Fibroblast of skin of abdomen (primary cell): Measurements from ENCODE around the gene ASB4. TPM values are rescaled to one million over a fixed set of nuclear protein-coding genes. Genes with fewer than 3 reads are reported as not detected.
"Not testable (repeated sequence)": the region's sequence is repeated elsewhere in the genome, so short reads cannot be mapped to it uniquely, and the experiment has no call there.

Experiments
- DNase-seq: peaks from one replicate; pipeline ENCODE4 v3.0.0-alpha.2; 2013
- polyA plus RNA-seq, 2 experiments: library from polyadenylated mRNA; unstranded; fragments of 120-200 nt; gene quantifications; one replicate each; pipeline ENCODE4 v1.2.1, GENCODE V29; 2013; ENCODE audit not compliant: insufficient read length in 2 of 2

ASB4 gene
- polyA plus RNA-seq (2013, experiment 1 of 2; ENCODE audit: insufficient read length), result 0.14 TPM
- 0.07 TPM for polyA plus RNA-seq (2013, experiment 2 of 2; ENCODE audit: insufficient read length)

- DNase-seq, result no peak
Observed at GRCh38 chr7:95485391-95486123, at the start of gene ASB4. TSS of gene ASB4 (plus strand) at chr7:95485943. CDS start at chr7:95485972, 29 bp downstream.

- no peak for DNase-seq
Observed at GRCh38 chr7:95436407-95436806, 49.3 kb upstream of the ASB4 start.

- DNase-seq, result no peak
Observed at GRCh38 chr7:95440394-95441038, 45.2 kb upstream of the ASB4 start.

GRCh38 chr7:95441042-95441823 lies 44.5 kb upstream of the ASB4 start:
- no peak for DNase-seq

- DNase-seq, result no peak
Observed at GRCh38 chr7:95444796-95445195, 40.9 kb upstream of the ASB4 start.

GRCh38 chr7:95446618-95447017 lies 39.1 kb upstream of the ASB4 start:
- DNase-seq, result no peak

GRCh38 chr7:95454438-95455045 lies 31.2 kb upstream of the ASB4 start:
- DNase-seq, result no peak

GRCh38 chr7:95457947-95458346 lies 27.8 kb upstream of the ASB4 start:
- DNase-seq, result no peak

GRCh38 chr7:95460653-95461052 lies 25.1 kb upstream of the ASB4 start:
- not testable (repeated sequence) for DNase-seq

- no peak for DNase-seq
Observed at GRCh38 chr7:95467912-95468607, 17.7 kb upstream of the ASB4 start.

- DNase-seq, result no peak
Observed at GRCh38 chr7:95469187-95469586, 16.6 kb upstream of the ASB4 start.

- DNase-seq, result no peak
Observed at GRCh38 chr7:95469848-95470247, 15.9 kb upstream of the ASB4 start.

- DNase-seq, result peak; percentile 23
Observed at GRCh38 chr7:95470452-95470851, 15.3 kb upstream of the ASB4 start.

- DNase-seq, result no peak
Observed at GRCh38 chr7:95471071-95471470, 14.7 kb upstream of the ASB4 start.

GRCh38 chr7:95472581-95473161 lies 13.1 kb upstream of the ASB4 start:
- peak; percentile 50 for DNase-seq

- no peak for DNase-seq
Observed at GRCh38 chr7:95473276-95473985, 12.3 kb upstream of the ASB4 start.

- DNase-seq, result no peak
Observed at GRCh38 chr7:95476072-95476847, 9.5 kb upstream of the ASB4 start.

GRCh38 chr7:95476904-95477594 lies 8.7 kb upstream of the ASB4 start:
- DNase-seq, result peak; percentile 69

GRCh38 chr7:95478272-95479037 lies 7.3 kb upstream of the ASB4 start:
- peak; percentile 62 for DNase-seq
